HG03066 (cell line): ENCODE measurements around the gene ALK.
"Not testable (repeated sequence)": the region's sequence is repeated elsewhere in the genome, so short reads cannot be mapped to it uniquely, and the experiment has no call there.

Source experiments
- ATAC-seq: cut with Tn5 transposase; IDR thresholded peaks from one replicate; pipeline ENCODE4 v1.9.1; 2021; ENCODE audit warnings: low read depth; ENCODE audit not compliant: unreplicated experiment

The ALK gene

GRCh38 chr2:29763371-29763770, 158.0 kb downstream of the ALK start:
- ATAC-seq: no peak

DNA sequence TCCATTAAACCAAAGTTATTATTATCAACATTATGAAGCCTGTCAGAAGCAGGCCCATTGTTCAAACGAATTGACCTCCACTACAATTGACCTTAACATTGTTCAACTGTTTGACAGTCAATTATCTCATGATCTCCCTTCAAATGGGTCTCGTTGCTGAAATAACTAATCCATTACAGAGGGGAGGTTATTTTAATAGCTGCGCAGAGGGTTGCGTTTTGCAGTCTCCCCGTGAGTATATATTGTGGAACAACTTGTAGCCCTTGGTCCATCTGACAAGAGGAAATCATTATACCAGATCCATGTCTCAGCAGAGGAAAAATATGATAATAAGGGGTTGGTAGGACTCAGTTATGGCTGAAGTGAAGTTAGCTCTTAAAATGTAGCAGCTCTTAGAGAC, 159.1 kb downstream of the ALK start:
- no peak for ATAC-seq

DNA sequence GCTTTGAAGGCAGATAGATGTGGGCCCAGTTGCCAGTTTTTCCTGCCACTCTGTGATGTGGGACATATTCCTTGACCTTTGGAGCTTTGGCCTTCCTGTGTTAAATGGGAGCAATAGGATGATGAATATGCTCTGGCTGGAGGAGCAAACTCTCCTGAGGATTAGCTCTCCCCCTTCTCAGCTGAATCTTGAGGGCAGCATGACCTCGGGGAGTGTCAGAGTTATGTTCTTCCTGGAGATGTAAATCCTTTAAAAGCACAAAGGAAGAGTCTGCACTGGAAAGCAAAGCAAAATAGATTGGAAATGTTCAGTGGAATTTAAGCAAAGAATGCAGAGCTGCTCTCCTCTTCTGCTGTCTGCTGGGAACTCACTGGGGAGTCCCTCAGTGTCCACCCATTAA, 160.1 kb downstream of the ALK start:
- ATAC-seq: no peak

DNA sequence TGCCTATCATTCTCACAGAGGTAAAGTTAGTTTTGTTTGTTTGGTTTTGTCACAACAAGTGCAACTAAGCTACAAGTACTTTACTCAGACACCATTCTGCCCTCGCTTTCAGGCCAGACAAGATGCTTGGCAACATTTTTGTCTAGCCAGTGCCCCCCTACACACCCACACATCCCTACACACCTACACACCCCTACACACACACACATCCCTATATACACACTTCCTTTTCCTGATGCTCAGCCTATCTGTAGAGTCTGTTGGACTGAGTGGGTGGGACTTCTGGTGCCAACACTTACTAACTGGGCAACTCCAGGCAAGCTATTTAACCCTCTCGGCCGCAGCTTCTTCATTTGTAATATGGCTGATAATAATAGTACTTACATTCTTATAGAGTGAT, 161.4 kb downstream of the ALK start:
- ATAC-seq: no peak

DNA sequence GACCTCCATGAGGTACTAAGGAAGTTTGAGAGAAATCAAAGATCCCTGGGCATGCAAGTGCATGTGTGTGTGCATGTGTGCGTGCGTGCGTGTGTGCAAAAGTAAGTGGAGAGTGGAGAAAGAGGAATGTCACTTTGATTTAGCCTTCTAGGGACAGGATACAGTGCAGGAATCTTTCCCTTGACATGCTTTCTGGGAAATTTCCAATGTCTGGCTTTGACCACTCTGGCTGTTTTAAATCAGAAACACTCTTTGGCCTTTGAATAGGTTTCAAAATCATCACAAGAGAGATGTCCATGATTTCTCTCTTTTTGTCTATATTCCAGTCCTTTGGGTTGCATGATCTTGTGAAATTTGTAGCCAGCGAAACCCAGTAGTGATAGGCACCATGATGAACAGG, 162.0 kb downstream of the ALK start:
- no peak for ATAC-seq

- no peak for ATAC-seq
Observed at GRCh38 chr2:29755829-29756228, 165.6 kb downstream of the ALK start.

DNA sequence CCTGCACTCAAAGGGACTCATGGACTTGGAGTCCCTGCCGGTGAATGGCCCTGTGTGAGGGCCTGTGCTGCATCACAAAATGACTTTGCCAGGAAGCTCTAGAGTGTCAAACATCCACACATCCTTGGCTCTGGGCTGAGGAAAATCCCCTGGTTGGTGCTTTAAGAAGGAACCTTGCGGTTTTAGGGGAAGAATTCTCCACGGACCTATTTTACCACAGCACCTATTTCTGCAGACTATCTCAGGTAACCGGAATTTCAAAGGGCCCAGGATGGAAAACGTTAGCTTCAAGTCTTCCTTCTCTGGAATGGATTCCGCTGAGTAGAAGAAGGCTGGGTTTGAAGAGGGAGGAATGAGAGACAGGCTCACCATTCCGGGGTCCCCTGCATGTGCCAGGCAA, 166.2 kb downstream of the ALK start:
- ATAC-seq: no peak

DNA sequence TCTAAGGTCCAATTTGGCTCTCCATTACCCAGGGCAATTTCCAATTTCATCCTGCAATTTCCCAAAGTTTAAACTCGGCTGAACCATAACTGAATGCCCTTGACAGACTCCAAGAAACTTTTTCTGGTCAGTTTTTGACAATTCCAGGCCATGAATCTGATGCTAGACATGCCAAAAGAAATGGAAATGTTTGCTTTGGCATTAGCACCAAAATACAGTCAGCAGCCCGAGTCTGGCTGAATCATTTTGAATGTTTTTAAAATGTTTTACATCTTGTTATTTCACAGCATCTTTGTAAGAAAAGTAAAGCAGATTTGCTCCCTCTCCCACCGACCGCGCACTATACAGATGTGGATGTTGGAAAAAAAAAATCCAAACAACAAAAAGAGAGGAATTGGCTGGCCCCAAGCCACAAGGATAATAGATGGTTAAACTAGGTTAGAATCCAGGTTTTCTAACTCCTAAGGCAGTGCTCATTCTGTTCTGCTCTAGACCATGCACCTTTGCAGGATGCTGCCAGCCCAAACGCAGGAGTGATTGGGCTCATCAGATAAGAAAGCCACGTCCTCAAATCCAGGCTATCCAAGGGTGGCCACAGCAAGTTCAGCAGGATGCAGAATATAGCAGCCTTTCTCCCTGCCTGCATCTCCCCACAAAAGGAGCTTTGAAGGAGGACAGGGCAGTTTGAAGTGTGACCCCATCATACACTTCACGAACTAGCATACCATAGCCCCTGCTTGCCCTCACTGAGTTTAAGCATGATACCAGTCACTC, 167.5 kb downstream of the ALK start:
- ATAC-seq: no peak

GRCh38 chr2:29751390-29751789, 170.0 kb downstream of the ALK start:
- ATAC-seq: no peak

DNA sequence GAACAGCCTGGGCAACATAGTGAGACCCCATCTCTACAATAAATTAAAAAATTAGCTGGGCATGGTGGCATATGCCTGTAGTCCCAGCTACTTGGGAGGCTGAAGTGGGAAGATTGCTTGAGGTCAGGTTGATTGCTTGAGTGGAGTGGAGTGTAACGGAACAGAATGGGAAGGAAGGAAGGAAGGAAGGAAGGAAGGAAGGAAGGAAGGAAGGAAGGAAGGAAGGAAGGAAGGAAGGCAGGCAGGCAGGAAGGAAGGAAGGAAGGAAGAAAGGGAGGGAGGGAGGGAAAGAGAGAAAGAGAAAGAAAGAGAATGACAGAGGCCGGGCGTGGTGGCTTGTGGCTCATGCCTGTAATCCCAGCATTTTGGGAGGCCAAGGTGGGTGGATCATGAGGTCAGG, 170.9 kb downstream of the ALK start:
- ATAC-seq: not testable (repeated sequence)

DNA sequence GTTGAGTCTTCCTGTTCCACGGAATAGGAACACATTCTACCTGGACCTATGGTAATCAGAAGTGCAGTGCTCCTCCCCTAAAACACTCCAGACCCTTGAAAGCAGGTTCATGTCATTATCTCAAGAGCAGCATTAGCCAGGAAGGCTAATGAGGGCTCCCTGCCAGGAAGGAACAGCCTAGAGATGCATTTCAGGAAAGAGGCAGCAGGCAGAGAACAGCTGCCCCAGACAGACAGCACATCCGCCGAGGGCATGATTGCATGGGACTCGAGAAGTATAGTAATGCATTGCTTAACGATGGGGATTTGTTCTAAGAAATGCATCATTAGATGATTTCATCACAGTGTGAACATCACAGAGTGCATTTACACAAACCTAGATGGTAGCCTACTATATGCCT, 171.5 kb downstream of the ALK start:
- no peak for ATAC-seq

DNA sequence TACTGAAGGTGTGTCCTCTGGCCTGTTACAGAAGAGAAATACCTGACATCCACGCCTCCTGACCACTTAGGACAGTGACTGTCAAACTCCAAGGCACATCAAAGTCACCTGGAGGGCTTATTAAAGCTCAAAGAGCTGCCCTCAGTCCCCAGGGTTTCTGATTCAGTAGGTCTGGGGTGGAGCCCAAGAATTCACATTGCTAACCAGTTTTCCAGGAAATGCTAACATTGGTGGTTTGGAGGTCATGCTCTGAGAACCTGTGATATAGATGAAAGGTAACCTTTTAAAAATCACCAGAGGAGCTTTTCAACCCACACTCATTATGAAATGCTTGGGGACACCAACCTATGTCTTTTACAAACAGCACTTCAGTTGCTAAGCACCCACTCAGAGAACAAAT, 172.3 kb downstream of the ALK start:
- no peak for ATAC-seq

DNA sequence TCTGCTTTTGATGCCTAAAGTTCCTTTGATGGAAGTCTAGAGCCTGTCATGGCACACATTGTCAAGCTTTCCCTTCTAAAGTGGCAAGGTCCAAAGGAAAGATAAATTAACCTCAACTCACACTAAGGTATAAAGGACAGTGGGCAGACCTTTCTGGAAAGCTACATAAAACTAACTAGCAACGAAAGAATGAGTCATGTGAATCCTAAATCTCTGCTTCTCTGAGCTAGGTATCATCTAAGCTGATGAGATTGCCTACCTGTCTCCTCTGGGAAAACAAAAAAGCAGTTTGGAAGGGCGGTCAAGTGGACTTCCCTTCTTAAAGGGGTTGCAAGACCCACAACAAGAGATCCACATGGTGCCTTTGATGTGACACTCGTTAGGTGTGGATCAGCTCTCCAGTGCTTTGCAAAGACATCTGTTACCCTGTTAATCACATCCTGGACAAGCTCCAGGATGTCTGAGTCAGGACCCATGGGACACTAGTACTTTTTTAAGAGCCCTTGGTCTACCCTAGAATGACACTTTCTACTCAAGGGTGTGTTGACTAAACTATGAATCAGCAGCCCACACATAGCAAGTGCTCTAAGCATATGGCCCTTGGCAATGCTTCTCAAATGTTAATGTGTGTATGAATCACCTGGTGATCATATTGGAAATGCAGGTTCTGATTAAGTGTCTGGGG, 173.5 kb downstream of the ALK start:
- no peak for ATAC-seq

- no peak for ATAC-seq
Observed at GRCh38 chr2:29744976-29745375, 176.4 kb downstream of the ALK start.

DNA sequence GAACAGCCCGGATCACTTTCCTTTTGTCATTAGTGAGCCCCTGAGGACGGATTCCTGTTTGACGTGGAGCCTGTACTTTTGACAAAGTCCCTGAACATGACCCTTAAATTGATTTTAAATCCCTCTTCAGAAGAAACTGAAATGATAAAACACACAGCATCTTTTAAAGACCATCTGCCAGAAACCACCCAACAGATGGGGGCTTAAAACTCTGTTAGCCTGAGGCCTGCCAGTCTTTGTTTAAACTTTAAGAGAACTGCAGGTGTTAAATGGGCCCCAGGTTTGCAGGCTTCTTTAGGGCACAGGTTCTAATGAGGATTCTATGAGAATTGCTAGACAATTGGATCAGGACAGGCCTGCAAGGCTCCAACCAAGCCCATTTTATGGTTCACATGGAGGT, 177.9 kb downstream of the ALK start:
- no peak for ATAC-seq

GRCh38 chr2:29742656-29743055, 178.7 kb downstream of the ALK start:
- no peak for ATAC-seq

DNA sequence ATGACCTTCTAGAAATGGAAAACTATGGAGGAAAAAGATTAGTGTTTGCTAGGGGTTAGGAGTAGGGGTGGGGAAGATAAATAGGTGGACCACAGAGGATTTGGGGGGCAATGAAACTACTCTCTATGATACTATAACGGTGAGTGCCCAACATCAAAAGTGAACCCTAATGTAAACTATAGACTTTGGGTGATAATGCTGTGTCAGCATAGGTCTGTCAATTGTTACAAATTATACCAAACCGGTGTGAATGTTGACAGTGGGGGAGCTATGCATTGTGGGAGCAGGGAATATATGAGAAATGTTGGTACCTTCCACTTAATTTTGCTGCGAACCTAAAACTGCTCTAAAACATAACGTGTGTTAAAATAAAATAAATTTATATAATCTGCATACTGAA, 180.3 kb downstream of the ALK start:
- ATAC-seq: no peak

DNA sequence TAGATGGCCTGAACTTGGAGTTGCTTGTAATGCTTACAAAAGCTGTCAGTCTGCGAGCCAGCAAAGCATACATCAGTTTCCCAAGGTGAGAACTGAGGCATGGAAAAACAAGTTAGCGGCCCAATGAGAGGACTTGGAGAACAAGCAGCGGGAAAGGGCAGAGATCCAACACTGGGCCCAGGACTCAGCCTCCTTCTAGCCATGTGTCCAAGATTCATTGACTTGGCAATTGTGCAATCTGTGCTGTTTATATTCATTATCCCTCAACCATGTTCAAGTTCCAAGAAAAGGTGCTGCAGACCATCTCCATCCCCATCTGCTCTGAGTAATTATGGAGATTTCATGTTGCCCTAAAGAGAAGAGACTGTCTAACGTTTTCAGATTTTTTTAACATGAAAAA, 187.4 kb downstream of the ALK start:
- ATAC-seq: no peak

DNA sequence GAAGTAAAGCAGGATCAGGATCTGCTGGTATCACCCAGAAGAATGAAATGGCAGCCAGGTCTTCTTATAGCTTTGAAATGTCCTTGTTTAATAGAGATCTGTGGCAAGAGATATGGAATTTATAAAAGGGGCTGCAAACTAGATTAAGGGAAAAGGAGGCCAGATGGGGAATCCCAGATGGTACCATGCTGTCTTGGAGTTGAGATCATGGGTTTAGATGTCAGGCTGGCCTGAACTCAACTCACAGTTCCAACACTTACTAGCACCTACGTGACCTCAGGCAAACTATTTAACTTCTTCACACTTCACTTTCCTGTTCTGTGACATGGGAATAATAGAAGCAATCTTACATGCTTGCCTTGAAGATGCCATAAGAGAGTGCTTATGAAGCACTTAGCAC, 188.2 kb downstream of the ALK start:
- ATAC-seq: no peak

- ATAC-seq: no peak
Observed at GRCh38 chr2:29731948-29732347, 189.4 kb downstream of the ALK start.

DNA sequence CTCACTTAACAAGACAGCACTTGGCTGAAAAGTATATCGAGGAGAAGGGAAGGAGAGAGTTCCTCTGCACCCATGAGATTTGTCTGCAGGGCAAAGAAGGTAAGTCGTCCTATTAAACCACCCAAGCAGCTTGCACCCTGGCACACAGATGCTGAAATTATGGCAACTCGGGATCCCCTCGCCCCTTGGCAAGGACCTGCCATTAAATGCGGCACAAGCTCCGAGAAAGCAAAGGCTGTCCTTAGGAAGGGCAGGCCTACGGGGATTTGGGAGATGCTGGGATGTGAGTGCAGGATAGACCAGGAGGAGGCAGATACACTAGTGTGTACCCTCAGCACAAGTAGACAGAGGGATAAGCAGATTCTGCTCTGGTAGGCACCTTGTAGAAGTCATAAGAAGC, 191.5 kb downstream of the ALK start:
- no peak for ATAC-seq

DNA sequence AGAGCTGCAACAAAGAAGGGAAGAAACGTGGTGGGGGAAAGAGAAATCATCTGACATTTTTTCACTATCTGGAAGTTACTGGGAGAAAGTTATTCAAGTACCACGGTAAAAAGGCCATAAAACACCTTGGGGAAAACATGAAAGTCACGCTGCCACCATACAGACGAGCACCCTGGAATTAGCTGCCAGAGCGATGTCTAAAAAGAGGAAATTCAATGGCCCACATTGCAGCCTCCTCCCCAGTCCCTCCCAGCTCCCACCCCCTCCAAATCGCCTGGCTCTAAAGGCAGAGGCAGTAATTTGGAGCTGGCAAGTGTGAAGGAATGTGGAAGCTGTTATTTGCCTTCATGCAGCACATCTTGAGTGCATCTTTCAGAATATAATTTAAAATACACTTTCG, 192.0 kb downstream of the ALK start:
- ATAC-seq: no peak
